DMS79 (cell line): ENCODE measurements around the gene PARD3.

Experiments used
- DNase-seq: peaks from one replicate; lab custom pipeline; 2025; lab: John Stamatoyannopoulos, UW

PARD3 gene

GRCh38 chr10:34689053-34689452 is 126.0 kb downstream of the PARD3 start:
- DNase-seq: no peak

GRCh38 chr10:34687434-34688210 is 127.5 kb downstream of the PARD3 start:
- no peak for DNase-seq

- no peak for DNase-seq
Measured at GRCh38 chr10:34682580-34682979, 132.5 kb downstream of the PARD3 start.

- no peak for DNase-seq
Measured at GRCh38 chr10:34681933-34682332, 133.2 kb downstream of the PARD3 start.

- DNase-seq: no peak
Measured at GRCh38 chr10:34679177-34679576, 135.9 kb downstream of the PARD3 start.

- DNase-seq: no peak
Measured at GRCh38 chr10:34677591-34677990, 137.5 kb downstream of the PARD3 start.

- no peak for DNase-seq
Measured at GRCh38 chr10:34677132-34677531, 138.0 kb downstream of the PARD3 start.

GRCh38 chr10:34674176-34674575 is 140.9 kb downstream of the PARD3 start:
- no peak for DNase-seq

GRCh38 chr10:34670081-34670480 is 145.0 kb downstream of the PARD3 start:
- DNase-seq: no peak

GRCh38 chr10:34669079-34669478 is 146.0 kb downstream of the PARD3 start:
- no peak for DNase-seq

- DNase-seq: no peak
Measured at GRCh38 chr10:34667177-34667576, 147.9 kb downstream of the PARD3 start.

GRCh38 chr10:34666008-34666704 is 148.9 kb downstream of the PARD3 start:
- DNase-seq: no peak

- DNase-seq: no peak
Measured at GRCh38 chr10:34664706-34665105, 150.4 kb downstream of the PARD3 start.

- DNase-seq: no peak
Measured at GRCh38 chr10:34661580-34661979, 153.5 kb downstream of the PARD3 start.

- no peak for DNase-seq
Measured at GRCh38 chr10:34658934-34659333, 156.2 kb downstream of the PARD3 start.

GRCh38 chr10:34656661-34657060 is 158.4 kb downstream of the PARD3 start:
- DNase-seq: no peak

GRCh38 chr10:34655286-34656170 is 159.6 kb downstream of the PARD3 start:
- DNase-seq: no peak

GRCh38 chr10:34654211-34654610 is 160.9 kb downstream of the PARD3 start:
- no peak for DNase-seq

- no peak for DNase-seq
Measured at GRCh38 chr10:34653530-34653929, 161.6 kb downstream of the PARD3 start.

GRCh38 chr10:34651416-34652195 is 163.5 kb downstream of the PARD3 start:
- DNase-seq: no peak

GRCh38 chr10:34650156-34650555 is 164.9 kb downstream of the PARD3 start:
- DNase-seq: no peak

- DNase-seq: no peak
Measured at GRCh38 chr10:34649385-34649784, 165.7 kb downstream of the PARD3 start.
